ENCODE data around the gene PTPN1. TPM values are rescaled to one million over a fixed set of nuclear protein-coding genes. Genes with fewer than 3 reads are reported as not detected.

The PTPN1 gene
- total and polyA plus RNA-seq, 10 donors = 20.5 to 84.9 (median 68.6) TPM

DNA sequence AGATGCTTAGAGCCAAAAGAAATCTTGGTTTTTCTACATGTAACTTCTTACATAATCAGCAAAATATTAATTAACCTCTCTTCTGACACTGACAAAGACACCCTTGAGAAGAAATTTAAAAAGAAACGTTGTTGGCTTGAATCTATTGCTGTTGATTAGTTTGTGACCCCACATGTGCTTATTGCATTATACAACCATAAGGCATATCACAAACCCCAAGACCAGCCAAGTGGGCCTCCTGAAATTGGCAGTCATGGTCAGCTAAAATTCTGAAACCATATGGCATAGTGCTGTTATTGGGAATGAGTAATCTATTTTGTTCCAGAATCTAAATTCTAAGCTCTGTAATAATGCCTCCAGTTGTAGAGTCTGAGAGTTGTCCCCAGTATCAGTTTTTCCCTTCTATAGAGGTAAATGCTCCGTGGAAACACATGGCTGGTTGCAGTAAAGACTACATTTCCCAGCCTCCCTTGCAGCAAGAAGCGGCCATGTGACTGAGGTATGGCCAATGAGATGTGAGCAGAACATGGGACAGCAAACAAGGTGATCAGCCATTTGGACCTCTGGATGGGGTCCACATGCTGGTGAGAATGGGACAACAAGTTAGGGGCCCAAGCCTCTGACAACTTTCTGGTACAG, 42.3 kb upstream of the PTPN1 start:
- no peaks in the 10 kb centered on the region for H3K36me3 ChIP-seq
- peak overlapping the region in 1 of 8 donors; percentile 9 for H3K27ac ChIP-seq
- peaks cover 12 to 47% (median 37%) of the 10 kb centered on the region in 6 donors for H3K4me1 ChIP-seq
- WGBS, 5 donors = 67 to 83% (median 78%) methylated on average over 3 of the region's 3 CpGs
- no peak for DNase-seq
- no peaks in the 10 kb centered on the region for H3K27me3 ChIP-seq (replicated peaks in 1 of 7)
- intact Hi-C loops (cut with DNase I; ENCODE audit: low total_unique reads) = no loop called here
- TF ChIP-seq POLR2AphosphoS5 (IDR thresholded peaks at IDR 0.05) (no peak), CTCF (IDR thresholded peaks at IDR 0.05 in 8 of 11, conservative IDR thresholded peaks at IDR 0.05 in 3 of 11) (no peak), POLR2A (IDR thresholded peaks at IDR 0.05) (no peak)
- no peak overlapping the region for H3K4me3 ChIP-seq
- no peaks in the 10 kb centered on the region for H3K9me3 ChIP-seq

DNA sequence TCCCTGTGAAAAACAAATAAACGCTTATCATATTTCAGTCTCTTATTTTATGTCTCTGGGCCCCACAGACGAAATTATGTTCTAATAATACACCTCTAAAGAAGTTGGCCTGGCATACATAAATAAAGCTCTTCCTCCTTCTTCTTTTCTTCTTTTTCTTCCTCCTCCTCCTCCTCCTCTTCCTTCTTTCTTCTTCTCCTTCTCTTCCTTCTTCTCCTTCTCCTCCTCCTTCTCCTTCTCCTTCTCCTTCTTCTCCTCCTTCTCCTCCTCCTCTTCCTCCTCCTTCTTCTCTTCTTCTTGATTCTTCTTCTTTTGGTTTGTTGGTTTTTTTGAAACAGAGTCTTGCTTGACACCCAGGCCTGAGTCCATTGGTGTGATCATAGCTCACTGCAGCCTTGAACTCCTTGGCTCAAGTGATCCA, 41.8 kb upstream of the PTPN1 start:
- intact Hi-C loops (cut with DNase I; ENCODE audit: low total_unique reads) = no loop called here
- no peaks in the 10 kb centered on the region for H3K36me3 ChIP-seq
- H3K9me3 ChIP-seq = no peaks in the 10 kb centered on the region
- TF ChIP-seq CTCF (IDR thresholded peaks at IDR 0.05 in 8 of 11, conservative IDR thresholded peaks at IDR 0.05 in 3 of 11) (no peak), POLR2AphosphoS5 (IDR thresholded peaks at IDR 0.05) (no peak), POLR2A (IDR thresholded peaks at IDR 0.05) (no peak)
- 77 to 89% (median 83%) methylated on average over 2 of the region's 2 CpGs for WGBS, 5 donors
- no peak overlapping the region for H3K4me3 ChIP-seq
- peaks cover 12 to 53% (median 42%) of the 10 kb centered on the region in 6 donors for H3K4me1 ChIP-seq
- peak overlapping the region in 1 of 8 donors; percentile 9 for H3K27ac ChIP-seq
- H3K27me3 ChIP-seq (replicated peaks in 1 of 7) = no peaks in the 10 kb centered on the region
- DNase-seq = no peak

- no peak for TF ChIP-seq POLR2A (IDR thresholded peaks at IDR 0.05)
- TF ChIP-seq CTCF (IDR thresholded peaks at IDR 0.05 in 8 of 11, conservative IDR thresholded peaks at IDR 0.05 in 3 of 11) = no peak
- no peak for TF ChIP-seq POLR2AphosphoS5 (IDR thresholded peaks at IDR 0.05)
- Histone ChIP-seq H3K4me3 (no peak overlapping the region), H3K9me3 (no peaks in the 10 kb centered on the region), H3K36me3 (no peaks in the 10 kb centered on the region), H3K27ac (peak overlapping the region in 2 of 8 donors; percentile 13 to 22), H3K27me3 (replicated peaks in 1 of 7) (no peaks in the 10 kb centered on the region), H3K4me1 (peaks cover 12 to 55% (median 47%) of the 10 kb centered on the region in 6 donors)
- intact Hi-C loops (cut with DNase I; ENCODE audit: low total_unique reads) = no loop called here
- WGBS, 5 donors = 84 to 92% (median 85%) methylated on average over 4 of the region's 4 CpGs
- no peak for DNase-seq
These were observed 40.9 kb upstream of the PTPN1 start for GRCh38 chr20:50469176-50469723.

DNA sequence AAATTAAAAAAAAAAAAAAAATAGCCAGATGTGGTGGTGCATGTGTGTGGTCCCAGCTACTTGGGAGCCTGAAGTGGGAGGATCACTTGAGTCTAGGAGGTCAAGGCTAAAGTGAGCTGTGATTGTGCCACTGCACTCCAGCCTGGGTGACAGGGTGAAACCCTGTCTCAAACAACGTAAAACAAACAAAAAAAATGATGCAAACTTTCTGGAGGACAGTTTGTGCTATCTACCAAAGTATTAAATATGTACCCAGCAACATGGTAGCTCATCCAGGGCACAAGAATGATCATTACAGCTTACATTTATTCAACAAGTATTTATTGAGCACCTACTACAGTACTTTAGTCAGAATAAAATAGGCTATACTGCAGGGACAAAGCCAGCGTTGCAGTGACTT, 40.4 kb upstream of the PTPN1 start:
- intact Hi-C loops (cut with DNase I; ENCODE audit: low total_unique reads) = no loop called here
- H3K27me3 ChIP-seq (replicated peaks in 1 of 7) = no peaks in the 10 kb centered on the region
- 84 to 95% (median 87%) methylated on average over 2 of the region's 2 CpGs for WGBS, 5 donors
- DNase-seq = no peak
- H3K27ac ChIP-seq = peak overlapping the region in 4 of 8 donors; percentile 64 to 75 (median 71)
- peaks cover 12 to 56% (median 47%) of the 10 kb centered on the region in 6 donors for H3K4me1 ChIP-seq
- no peaks in the 10 kb centered on the region for H3K36me3 ChIP-seq
- TF ChIP-seq POLR2AphosphoS5 (IDR thresholded peaks at IDR 0.05) (no peak), CTCF (IDR thresholded peaks at IDR 0.05 in 8 of 11, conservative IDR thresholded peaks at IDR 0.05 in 3 of 11) (no peak), POLR2A (IDR thresholded peaks at IDR 0.05) (no peak)
- no peaks in the 10 kb centered on the region for H3K9me3 ChIP-seq
- no peak overlapping the region for H3K4me3 ChIP-seq
